T47D (cell line): ENCODE results near the gene GUCY1A1.

Source experiments
- DNase-seq, 2 experiments: peaks; one replicate each; pipeline versions ENCODE4 v3.0.0 to v3.0.0-alpha.2; 2011 to 2012; ENCODE audit warnings: low read depth in 1 of 2, low spot score in 1 of 2
- JUND ChIP-seq: IDR thresholded peaks from 2 replicates; pipeline ENCODE4 v1.6.1; 2012; ENCODE audit warnings: low read depth
- in situ Hi-C: cut with HindIII; loops from 2 replicates; pipeline ENCODE4 v1.10.0; 2016; ENCODE audit warnings: low sequenced_read_pairs, low pct_unique_long_range_greater_than_20kb

The GUCY1A1 gene

DNA sequence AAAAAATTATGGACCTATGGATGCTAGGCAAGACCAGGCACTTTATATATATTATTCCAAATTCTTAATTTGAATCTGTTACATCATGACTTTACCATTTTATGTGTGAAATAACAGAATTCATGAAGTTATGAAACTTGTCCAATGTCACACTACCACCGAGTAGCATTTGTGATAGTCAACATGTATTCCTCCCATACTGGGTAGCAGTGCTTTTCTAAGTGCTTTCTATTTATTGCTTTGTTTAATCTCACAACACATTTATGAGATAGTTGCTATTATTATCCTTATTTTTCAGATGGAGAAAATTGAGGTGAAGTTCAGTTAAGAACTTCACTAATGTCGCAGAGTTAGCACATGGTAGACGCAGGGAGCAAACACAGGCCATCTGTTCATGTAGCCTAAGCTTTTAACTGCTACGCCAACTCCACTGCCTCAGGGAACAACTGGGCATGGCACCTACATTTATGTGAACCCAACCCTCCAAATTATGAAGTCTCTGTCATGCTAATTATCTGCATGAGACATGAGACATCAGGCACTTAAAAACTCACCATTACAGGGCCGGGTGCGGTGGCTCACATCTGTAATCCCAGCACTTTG, 20.8 kb downstream of the GUCY1A1 start:
- no peak for TF ChIP-seq JUND
- in situ Hi-C loops, result no loop called here
- no peak for DNase-seq

DNA sequence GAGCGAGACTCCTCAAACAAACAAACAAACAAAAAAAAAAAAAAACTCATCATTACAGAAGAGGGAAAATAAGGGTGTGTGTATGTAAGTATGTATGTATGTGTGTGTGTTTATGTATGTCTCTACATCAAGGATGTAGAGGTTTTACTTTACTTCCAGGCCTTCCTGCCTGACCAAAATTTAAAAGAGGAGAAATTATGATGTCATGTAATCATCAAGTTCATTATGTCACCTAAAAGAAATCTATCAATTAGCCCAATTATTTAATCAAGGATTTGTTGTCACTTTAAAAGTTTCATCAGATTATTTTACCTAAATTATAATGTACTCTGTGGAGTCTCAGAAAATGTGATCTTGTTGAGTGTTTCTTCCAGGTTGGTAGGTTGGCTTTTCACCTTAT, 21.6 kb downstream of the GUCY1A1 start:
- in situ Hi-C loops, result no loop called here
- TF ChIP-seq JUND, result no peak
- DNase-seq, result no peak

DNA sequence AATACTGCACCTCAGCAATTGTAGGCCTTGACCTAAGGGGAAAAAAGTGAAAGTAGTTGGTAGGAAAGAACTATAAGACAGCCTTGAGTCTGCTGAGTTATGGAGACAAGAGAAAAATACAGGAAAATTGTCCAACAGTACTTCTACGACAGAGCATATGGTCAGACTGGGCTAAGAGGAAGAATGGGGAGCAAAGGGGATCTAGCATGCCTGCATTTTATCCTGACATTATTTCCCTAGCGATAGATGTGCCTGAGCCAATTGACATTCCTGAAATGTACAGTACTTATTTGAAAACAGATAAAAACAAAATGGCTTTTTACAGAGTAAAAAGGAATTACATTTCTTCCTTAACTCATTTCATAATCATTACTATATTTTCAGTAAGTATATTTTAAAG, 22.2 kb downstream of the GUCY1A1 start:
- in situ Hi-C loops, result no loop called here
- DNase-seq, result no peak
- no peak for TF ChIP-seq JUND

DNA sequence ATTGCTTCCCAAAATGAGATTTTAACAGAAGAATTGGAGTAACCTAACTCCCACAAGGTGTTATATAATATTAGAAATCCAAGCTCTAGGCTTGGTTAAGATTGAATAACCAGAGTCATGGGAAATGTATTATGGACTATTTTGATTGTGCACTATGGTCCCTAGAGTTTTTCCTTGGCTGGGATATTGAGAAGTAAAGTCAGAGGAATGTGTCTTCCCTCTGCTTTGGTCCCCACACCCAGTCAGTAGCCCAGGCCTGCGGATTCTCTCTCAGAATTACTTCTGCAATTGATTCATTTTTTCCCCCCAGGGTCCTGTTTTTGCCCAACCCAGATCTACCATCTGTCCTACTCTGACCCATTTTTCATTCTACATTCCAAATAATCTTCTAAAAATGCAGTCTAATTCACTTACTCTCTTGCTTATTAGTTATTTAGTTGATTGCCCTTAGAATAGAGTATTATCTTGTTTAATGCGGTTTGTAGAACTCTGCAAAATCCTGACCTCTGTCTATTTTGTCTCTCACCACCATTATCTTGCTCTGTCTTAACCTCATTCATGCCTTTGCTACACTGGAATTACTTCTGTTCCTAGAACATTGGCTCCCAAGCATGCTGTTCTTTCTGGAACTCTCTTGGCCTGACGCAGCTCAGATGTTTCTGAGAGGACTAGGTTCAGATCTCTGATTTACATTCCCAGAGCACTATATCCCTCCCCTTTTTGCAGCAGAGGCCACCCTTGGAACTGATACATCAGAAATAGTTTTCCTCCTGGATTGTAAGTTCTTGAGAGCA, 23.6 kb downstream of the GUCY1A1 start:
- TF ChIP-seq JUND, result no peak
- DNase-seq, result no peak
- in situ Hi-C loops, result no loop called here

DNA sequence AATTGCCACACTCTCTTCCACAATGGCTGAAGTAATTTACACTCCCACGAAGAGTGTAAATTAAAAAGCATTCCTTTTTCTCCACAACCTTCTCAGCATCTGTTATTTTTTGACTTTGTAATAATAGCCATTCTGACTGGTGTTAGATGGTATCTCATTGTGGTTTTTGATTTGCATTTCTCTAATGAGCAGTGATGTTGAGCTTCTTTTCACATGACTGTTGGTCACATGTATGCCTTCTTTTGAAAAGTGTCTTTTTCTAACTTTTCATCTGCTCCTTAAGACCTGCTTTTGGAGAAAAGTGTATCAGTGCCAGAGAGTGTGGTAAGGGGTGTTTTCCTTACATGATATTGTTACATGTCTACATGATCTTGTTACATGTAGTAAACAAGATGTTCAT, 25.7 kb downstream of the GUCY1A1 start:
- TF ChIP-seq JUND, result no peak
- DNase-seq, result no peak
- in situ Hi-C loops, result no loop called here

DNA sequence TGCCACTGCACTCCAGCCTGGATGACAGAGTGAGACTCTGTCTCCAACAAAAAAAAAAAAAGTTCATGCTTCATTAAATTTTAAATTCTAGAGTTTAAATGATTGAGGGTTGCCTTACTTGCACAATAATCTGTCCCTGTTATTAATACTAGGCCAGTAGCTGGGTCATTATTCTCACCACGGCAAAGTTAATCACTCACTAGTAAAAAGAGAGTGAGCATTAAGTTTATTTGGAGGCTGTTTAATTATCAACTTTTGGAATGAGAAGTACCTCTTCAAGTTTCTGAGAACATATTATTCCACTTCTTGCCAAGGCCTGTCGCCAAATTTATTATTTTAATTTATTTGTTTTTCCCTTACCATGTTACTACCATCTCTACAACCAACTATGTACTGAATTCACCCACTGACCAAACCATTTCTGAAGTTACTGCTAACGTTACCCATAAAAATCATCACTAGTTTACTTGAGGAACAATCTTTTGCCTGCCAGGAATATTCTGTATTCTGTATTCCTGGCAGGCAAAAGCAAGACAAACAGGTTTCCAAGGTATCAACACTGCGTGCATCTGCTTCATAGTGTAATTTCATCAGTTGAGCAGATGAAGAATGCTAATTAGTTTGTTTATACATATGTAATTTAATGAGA, 26.5 kb downstream of the GUCY1A1 start:
- in situ Hi-C loops, result no loop called here
- TF ChIP-seq JUND, result no peak
- no peak for DNase-seq

DNA sequence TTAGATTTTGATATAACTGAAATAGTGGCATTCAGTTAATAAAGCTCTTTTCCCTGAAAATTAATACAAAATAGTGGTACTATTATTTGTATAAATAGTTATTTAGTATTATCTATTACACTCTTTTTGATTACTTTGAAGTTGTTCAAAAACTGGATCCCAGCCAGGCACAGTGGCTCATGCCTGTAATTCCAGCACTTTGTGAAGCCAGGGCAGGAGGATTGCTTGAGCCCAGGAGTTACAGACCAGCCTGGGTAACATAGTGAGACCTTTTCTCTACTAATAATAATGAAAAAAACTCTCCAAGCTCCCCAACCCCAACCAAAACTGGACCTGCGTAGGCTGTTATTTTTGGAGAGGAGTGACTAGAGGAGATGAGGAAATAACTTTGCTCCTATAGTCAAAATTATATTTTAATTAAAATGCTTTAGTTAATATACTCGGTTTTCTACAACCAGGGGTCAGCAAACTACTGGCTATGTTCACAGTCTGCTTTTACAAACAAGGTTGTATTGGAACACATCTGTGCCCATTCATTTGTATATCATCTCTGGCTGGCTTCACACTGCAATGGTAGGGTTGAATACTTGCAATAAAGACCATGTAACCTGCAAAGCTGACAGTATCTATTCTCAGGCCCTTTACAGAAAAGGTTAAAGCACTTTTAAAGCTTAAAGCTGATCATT, 27.6 kb downstream of the GUCY1A1 start:
- DNase-seq, result no peak
- no peak for TF ChIP-seq JUND
- in situ Hi-C loops, result no loop called here

DNA sequence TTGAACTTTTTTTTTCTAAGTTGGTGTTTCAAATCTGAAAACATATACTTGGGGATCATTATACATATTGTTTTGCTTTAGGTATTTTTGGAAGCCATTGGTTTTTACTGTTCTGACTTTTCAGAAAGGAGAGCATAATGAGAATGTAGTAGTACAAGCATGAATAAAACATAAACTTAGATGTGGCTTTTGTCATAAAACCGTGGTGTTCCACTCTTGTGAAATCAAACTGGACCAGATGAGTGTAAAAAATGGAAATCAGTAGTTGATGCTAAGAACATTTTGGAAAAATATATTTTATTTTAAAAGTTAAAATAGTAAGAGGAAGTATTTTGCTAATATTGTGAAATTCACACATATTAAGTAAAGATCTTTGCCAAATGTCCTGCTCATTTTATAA, 29.6 kb downstream of the GUCY1A1 start:
- DNase-seq, result no peak
- TF ChIP-seq JUND, result no peak
- in situ Hi-C loops, result no loop called here

DNA sequence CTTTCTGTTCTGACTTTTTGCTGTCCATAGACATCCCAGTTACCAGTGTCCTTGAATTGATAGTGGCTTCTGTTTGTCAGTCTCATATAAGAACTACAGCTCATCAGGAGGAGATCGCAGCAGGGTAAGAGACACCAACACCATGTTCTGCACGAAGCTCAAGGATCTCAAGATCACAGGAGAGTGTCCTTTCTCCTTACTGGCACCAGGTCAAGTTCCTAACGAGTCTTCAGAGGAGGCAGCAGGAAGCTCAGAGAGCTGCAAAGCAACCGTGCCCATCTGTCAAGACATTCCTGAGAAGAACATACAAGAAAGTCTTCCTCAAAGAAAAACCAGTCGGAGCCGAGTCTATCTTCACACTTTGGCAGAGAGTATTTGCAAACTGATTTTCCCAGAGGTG, 30.1 kb downstream of the GUCY1A1 start:
- in situ Hi-C loops, result no loop called here
- no peak for TF ChIP-seq JUND
- peak in 1 of 2 experiments; percentile 25 for DNase-seq

DNA sequence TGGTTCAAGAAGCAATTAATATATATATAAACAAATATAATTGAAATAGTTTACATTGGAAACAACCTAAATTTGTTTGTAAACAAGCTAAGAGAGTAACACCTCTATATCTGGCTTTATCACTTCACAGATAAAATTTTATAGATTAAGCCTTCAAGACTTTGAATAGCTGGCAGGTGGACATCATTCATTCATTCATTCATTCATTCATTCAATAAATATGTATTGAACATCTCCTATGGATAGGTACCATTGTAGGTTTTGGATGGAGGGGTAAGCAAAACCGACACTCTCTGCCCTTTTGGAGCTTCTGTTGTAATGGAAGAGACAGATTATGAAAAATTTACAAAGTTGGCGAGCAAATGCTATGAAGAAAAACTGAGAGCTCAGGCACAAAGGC, 35.2 kb downstream of the GUCY1A1 start:
- in situ Hi-C loops, result no loop called here
- TF ChIP-seq JUND, result no peak
- no peak for DNase-seq

DNA sequence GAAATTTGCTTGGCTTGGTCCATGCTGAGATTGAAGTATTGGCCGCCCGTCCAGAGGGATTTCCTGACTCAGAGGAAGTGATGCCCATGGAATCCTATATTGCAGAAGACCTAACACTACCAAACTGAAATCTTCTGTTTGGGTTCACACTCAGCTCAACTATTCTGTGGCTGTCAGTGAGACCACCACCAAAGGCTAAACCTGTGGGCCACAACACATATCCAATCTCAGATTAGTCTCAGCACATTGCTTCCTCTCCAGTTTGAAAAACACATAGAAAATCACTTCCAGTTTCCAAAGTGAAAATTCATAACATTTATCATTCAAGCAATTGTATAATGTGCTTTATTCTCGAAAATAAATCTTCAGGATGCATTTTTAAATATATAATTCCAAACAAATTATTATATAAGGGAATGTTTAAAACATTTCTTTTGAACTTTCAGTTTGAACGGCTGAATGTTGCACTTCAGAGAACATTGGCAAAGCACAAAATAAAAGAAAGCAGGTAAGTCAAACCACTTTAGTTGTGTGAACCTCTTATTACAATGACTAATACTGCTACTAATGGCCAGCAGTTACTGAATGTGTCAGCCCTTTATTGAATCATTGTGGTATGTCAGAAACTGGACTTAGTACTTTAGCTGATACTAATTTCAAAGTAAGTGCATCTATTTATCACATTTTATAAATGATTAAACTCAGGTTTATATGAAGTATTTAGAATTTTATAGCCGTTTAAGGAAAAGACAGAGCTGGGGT, 37.0 kb downstream of the GUCY1A1 start:
- no peak for DNase-seq
- in situ Hi-C loops, result no loop called here
- no peak for TF ChIP-seq JUND

DNA sequence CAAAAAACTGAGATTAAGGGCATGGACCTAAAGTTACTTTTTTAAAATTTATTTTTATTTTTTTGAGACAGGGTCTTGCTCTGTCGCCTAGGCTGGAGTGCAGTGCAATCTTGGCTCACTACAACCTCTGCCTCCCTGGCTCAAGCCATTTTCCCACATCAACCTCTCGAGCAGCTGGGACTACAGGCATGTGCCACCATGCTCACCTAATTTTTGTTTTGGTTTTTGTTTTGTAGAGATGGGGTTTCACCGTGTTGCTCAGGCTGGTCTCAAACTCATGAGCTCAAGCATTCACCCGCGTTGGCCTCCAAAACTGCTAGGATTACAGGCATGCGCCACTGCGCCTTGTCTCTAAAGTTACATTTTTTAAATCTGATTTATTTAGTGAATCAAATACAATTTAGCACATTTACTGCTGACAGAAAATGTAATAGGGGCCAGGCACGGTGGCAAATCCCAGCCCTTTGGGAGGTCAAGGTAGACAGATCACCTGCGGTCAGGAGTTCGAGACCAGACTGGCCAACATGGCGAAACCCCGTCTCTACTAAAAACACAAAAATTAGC, 38.3 kb downstream of the GUCY1A1 start:
- DNase-seq, result no peak
- TF ChIP-seq JUND, result no peak
- in situ Hi-C loops, result no loop called here

DNA sequence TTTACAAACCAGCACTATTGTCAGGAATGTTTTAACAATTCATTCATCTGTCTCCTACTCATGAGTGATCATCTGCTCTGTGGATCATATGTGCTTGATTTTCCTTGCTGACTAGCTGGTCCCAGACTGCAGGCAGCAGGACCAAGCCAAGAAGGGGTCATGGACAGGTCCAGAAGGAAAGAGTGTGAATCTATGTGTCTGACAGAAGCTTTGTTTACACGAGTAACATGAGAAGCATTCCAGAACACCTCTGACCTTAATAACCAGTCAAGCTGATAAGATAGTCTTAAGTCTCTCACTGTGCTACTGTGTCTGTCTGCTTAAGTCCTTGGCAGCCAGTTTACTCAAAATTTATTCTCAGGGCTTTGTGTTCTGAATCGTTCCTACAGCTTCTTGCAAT, 39.0 kb downstream of the GUCY1A1 start:
- in situ Hi-C loops, result no loop called here
- no peak for TF ChIP-seq JUND
- no peak for DNase-seq
